Activated CD4-positive, alpha-beta T cell treated with anti-CD3 and anti-CD28 coated beads, Interleukin-10, Interleukin-2, amounts not matched to agents 100 ng/mL and 50 ng/mL, durations not matched to agents 16 hours and 8 hours (primary cell): ENCODE data around the gene MSANTD1.

ENCODE experiments used
- DNase-seq: peaks from one replicate; pipeline ENCODE4 v3.0.0-alpha.2; 2020

The MSANTD1 gene

GRCh38 chr4:3234171-3235029 lies 14.6 kb upstream of the MSANTD1 start:
- DNase-seq = no peak

DNA sequence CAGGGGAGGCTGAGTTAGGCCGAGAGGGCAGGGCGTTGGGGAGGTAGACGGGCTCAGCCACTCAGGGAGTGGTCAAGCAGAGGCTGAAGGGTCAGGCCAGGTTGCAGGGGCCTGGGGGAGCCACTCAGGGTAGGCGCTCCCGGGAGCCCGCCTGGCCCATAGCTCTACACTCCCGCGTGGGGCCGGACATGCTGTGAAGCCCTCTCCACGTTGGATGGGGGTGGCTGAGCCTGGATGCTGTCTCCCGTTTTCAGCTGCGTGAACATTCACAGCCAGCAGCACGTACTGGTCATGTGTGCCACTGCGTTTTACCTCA lies 14.0 kb upstream of the MSANTD1 start:
- DNase-seq = no peak

GRCh38 chr4:3235581-3235980 lies 13.4 kb upstream of the MSANTD1 start:
- no peak for DNase-seq

GRCh38 chr4:3236326-3236878 lies 12.6 kb upstream of the MSANTD1 start:
- no peak for DNase-seq

GRCh38 chr4:3237266-3237665 lies 11.7 kb upstream of the MSANTD1 start:
- DNase-seq = no peak

GRCh38 chr4:3237712-3238560 lies 11.0 kb upstream of the MSANTD1 start:
- no peak for DNase-seq

- DNase-seq = no peak
These were observed 10.2 kb upstream of the MSANTD1 start for GRCh38 chr4:3238721-3239120.

- DNase-seq = no peak
These were observed 9.7 kb upstream of the MSANTD1 start for GRCh38 chr4:3239303-3239702.

DNA sequence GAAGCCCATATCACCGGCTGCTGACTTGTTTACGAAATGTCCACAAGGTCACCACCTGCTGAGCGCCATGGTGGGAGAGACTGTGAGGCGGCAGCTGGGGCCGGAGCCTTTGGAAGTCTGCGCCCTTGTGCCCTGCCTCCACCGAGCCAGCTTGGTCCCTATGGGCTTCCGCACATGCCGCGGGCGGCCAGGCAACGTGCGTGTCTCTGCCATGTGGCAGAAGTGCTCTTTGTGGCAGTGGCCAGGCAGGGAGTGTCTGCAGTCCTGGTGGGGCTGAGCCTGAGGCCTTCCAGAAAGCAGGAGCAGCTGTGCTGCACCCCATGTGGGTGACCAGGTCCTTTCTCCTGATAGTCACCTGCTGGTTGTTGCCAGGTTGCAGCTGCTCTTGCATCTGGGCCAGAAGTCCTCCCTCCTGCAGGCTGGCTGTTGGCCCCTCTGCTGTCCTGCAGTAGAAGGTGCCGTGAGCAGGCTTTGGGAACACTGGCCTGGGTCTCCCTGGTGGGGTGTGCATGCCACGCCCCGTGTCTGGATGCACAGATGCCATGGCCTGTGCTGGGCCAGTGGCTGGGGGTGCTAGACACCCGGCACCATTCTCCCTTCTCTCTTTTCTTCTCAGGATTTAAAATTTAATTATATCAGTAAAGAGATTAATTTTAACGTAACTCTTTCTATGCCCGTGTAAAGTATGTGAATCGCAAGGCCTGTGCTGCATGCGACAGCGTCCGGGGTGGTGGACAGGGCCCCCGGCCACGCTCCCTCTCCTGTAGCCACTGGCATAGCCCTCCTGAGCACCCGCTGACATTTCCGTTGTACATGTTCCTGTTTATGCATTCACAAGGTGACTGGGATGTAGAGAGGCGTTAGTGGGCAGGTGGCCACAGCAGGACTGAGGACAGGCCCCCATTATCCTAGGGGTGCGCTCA lies 8.7 kb upstream of the MSANTD1 start:
- DNase-seq = no peak

DNA sequence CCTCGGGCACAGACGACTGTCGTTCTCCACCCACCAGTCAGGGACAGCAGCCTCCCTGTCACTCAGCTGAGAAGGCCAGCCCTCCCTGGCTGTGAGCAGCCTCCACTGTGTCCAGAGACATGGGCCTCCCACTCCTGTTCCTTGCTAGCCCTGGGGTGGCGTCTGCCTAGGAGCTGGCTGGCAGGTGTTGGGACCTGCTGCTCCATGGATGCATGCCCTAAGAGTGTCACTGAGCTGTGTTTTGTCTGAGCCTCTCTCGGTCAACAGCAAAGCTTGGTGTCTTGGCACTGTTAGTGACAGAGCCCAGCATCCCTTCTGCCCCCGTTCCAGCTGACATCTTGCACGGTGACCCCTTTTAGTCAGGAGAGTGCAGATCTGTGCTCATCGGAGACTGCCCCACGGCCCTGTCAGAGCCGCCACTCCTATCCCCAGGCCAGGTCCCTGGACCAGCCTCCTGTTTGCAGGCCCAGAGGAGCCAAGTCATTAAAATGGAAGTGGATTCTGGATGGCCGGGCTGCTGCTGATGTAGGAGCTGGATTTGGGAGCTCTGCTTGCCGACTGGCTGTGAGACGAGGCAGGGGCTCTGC lies 7.9 kb upstream of the MSANTD1 start:
- DNase-seq = no peak

DNA sequence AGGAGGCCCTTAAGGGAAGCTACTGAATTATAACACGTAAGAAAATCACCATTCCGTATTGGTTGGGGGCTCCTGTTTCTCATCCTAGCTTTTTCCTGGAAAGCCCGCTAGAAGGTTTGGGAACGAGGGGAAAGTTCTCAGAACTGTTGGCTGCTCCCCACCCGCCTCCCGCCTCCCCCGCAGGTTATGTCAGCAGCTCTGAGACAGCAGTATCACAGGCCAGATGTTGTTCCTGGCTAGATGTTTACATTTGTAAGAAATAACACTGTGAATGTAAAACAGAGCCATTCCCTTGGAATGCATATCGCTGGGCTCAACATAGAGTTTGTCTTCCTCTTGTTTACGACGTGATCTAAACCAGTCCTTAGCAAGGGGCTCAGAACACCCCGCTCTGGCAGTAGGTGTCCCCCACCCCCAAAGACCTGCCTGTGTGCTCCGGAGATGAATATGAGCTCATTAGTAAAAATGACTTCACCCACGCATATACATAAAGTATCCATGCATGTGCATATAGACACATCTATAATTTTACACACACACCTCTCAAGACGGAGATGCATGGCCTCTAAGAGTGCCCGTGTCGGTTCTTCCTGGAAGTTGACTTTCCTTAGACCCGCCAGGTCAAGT lies 6.9 kb upstream of the MSANTD1 start:
- DNase-seq = no peak

- DNase-seq = no peak
These were observed 5.7 kb upstream of the MSANTD1 start for GRCh38 chr4:3243136-3243780.

DNA sequence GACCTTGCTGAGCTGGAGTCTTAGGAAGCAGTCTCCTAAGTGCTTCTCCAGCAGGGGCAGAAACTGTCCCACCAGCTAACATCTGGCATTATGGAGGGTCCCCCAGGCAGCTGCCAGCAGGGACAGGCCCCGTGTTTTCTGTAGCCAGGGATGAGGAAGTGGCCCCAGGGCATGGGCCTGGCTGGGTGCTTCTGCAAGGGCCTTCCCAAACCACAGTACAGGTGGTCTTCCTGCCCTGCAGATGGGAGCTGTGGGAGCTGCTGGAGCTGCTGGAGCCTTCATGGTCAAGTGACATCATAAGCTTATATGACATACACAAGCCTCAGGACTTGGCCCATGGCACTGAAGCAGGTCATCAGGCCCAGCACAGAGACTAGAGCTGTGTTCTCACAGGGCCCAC lies 5.0 kb upstream of the MSANTD1 start:
- DNase-seq = no peak

DNA sequence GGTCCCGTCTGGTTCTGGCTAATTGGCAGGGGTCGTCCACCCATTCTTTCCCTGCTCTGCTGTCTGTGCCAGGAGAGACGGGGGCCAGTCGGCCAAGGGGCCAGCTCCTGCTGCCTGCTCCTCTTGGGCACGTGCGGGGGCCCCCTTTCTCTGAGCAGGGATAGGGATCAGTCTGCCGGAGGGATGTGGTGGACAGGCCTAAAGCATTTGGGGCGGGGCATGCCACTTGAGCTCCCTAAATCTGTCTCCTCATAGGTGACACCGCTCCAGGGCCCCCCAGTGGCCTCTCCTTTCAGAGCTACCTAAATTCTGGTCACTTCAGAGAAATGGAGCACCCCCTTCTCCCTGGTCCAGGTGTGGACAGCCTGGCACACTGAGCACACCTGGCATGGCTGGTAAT lies 4.2 kb upstream of the MSANTD1 start:
- DNase-seq = no peak

DNA sequence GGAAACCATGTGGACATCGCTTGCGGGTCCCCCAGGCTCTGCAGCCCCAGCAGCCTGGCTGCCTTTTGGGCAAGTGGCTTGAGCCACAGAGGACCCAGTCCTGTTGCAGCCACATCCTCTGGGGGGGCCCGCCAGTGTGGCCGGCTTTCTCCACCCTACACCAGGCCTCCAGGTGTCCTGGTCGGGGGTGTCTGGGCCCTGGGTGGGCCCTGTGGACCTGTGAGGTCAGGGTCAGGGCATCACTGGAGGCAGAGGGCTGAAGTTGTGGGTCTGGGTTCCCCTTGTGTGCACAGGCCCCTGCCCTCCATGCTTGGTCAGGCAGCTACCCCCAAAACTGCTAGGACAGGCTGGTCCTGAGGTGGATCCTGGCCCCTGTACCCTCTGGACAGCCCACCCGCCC lies 3.3 kb upstream of the MSANTD1 start:
- no peak for DNase-seq

DNA sequence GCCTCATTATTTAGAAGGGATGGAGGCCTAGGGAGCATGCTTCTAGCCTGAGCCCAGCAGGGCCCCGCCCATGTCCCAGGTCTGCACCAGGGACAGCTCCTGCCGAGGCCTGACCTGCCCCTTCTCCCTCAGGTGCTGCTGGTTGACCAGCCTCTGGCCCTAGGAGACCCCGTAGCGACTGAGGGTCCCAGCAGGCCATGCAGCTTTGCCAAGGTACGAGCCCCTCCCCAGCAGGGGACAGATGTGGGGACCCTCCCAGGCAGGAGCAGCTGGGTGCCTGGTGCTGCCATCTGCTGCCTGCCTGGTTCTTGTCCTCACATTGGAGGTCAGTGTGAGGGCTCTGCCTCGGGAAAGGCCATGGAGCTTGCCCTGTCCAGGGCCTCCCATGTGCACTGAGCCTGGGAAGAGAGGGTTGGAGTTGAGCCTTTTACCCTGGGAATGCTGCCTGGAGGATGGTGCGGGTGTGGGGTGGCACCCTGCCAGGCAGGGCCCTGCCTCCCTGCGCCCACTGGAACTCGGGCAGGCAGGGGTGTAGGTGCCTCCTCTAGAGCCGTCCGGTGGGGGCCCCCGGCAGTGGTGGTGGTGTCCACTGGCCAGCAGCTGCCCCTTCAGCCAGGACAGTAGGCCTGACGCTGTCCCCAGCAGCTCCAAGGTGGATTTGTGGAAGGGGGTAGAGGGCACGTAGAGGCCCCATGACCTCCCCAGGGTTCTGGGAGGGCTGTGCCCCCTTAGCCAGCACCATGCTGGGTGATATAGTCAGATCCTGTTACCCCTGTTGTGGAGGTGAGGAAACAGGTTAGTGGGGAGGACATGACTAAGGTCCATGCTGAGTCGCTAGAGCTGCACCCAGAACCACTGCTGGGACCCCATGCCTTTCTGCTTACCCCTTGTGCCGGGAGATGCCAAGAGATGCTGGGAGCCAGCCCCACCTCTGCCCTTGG lies 2.2 kb upstream of the MSANTD1 start:
- no peak for DNase-seq

- DNase-seq = no peak
These were observed 1.4 kb upstream of the MSANTD1 start for GRCh38 chr4:3247399-3248177.

DNA sequence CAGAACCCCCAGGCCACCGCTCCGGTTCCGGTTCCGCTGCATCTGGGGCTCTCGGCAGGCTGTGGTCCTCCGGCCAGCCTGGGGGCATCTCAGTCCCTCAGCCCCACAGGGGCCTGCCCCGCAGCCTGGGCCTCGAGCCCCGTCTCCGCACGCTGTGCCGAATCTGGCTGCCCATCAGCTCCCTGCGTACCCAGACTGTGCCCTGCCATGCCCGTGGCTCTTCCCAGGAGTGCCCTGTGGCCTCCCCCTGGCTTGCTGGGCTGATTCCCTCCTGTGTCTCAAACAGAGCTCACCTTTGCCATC lies 830 bp upstream of the MSANTD1 start:
- DNase-seq = no peak

DNA sequence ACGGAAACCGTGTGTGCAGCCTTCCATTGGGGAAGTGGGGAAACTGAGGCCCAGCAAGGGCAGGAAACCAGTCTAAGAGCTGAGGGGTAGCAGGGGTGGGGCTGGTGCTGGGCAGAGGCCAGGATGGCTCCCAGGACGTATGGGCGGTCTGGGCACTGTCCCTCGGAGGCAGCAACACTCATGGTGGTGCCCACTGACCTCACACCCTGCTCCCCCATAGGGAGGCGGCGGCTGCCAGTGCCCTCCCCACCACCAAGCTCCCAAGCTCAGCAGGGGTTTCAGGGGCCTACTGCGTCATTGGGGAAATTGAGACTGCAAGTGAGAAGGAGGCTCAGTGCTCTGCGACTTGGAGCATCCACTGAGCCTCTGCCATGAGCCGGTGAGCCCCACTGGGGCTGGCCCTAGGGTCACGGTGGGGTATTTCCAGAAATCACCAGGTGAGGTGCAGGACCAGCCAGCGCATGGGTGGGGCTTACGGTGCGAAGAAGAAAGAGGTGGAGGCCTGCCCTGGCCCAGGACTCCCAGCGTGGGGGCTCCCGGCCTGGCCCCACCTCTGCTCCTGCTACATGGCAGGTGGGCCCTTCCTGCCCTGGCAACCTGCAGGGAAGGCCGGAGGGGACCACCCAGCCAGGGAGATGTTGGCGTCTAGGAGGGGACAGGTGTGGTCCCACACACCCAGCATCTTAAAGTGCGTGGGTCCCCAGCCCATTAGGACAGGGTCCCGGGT lies 915 bp downstream of the MSANTD1 start:
- DNase-seq = no peak
